ENCODE results near the gene SLC35F5. TPM values are rescaled to one million over a fixed set of nuclear protein-coding genes. Genes with fewer than 3 reads are reported as not detected.

The SLC35F5 gene
- total and polyA plus RNA-seq, 10 of the 15 experiments (the other 5 are each of a cell fraction or from before 2014, with no cell fraction given), result 1.8 to 31.3 (median 16.5) TPM

- TF ChIP-seq, protein P1, sequence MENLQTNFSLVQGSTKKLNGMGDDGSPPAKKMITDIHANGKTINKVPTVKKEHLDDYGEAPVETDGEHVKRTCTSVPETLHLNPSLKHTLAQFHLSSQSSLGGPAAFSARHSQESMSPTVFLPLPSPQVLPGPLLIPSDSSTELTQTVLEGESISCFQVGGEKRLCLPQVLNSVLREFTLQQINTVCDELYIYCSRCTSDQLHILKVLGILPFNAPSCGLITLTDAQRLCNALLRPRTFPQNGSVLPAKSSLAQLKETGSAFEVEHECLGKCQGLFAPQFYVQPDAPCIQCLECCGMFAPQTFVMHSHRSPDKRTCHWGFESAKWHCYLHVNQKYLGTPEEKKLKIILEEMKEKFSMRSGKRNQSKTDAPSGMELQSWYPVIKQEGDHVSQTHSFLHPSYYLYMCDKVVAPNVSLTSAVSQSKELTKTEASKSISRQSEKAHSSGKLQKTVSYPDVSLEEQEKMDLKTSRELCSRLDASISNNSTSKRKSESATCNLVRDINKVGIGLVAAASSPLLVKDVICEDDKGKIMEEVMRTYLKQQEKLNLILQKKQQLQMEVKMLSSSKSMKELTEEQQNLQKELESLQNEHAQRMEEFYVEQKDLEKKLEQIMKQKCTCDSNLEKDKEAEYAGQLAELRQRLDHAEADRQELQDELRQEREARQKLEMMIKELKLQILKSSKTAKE (IDR thresholded peaks at IDR 0.05; ENCODE audit: low read depth, poor library complexity, severe bottlenecking), result peak; percentile 49
- TF ChIP-seq RUNX3 (IDR thresholded peaks at IDR 0.05; ENCODE audit: low read length) (peak; percentile 94), MTA3 (IDR thresholded peaks at IDR 0.05; ENCODE audit: borderline replicate concordance, low read length) (peak; percentile 61; the same call in 1 of the 2 replicates), PBX3 (IDR thresholded peaks at IDR 0.05; ENCODE audit: insufficient replicate concordance, low read depth, low read length) (no peak), TCF7 (IDR thresholded peaks at IDR 0.05; ENCODE audit: borderline replicate concordance) (peak; percentile 45; the same call in 1 of the 2 replicates), ETV6 (conservative IDR thresholded peaks at IDR 0.05 in 1 of 2, IDR thresholded peaks at IDR 0.05 in 1 of 2; ENCODE audit: borderline replicate concordance in 1 of 2, low read depth in 1 of 2) (0 out of 4 replicates have a peak, but pooled peaks of 1 of the 2 experiments have one; percentile 51), EED (IDR thresholded peaks at IDR 0.05; ENCODE audit: low read depth) (peak; percentile 30; the same call in 1 of the 2 replicates), MTA2 (IDR thresholded peaks at IDR 0.05; ENCODE audit: low read depth) (0 out of 2 replicates have a peak, but pooled peaks have one; percentile 31), CREM (IDR thresholded peaks at IDR 0.05; ENCODE audit: low read depth) (peak; percentile 49; the same call in 1 of the 2 replicates), SPI1 (IDR thresholded peaks at IDR 0.05; ENCODE audit: borderline replicate concordance, insufficient read depth, low read depth, low read length) (0 out of 2 replicates have a peak, but pooled peaks have one; percentile 43), IKZF2 (IDR thresholded peaks at IDR 0.05) (peak; percentile 53 to 77; a peak in 3 of 4 replicates), NBN (IDR thresholded peaks at IDR 0.05) (peak; percentile 73), IRF4 (IDR thresholded peaks at IDR 0.05; ENCODE audit: low read depth, low read length) (peak; percentile 74; the same call in 1 of the 2 replicates), MXI1 (IDR thresholded peaks at IDR 0.05; ENCODE audit: low read depth, low read length) (no peak), SP1 (IDR thresholded peaks at IDR 0.05; ENCODE audit: low read depth, low read length) (peak; percentile 16), CUX1 (IDR thresholded peaks at IDR 0.05; ENCODE audit: insufficient replicate concordance, low read depth, low read length) (no peak)
- TF ChIP-seq, protein P2, sequence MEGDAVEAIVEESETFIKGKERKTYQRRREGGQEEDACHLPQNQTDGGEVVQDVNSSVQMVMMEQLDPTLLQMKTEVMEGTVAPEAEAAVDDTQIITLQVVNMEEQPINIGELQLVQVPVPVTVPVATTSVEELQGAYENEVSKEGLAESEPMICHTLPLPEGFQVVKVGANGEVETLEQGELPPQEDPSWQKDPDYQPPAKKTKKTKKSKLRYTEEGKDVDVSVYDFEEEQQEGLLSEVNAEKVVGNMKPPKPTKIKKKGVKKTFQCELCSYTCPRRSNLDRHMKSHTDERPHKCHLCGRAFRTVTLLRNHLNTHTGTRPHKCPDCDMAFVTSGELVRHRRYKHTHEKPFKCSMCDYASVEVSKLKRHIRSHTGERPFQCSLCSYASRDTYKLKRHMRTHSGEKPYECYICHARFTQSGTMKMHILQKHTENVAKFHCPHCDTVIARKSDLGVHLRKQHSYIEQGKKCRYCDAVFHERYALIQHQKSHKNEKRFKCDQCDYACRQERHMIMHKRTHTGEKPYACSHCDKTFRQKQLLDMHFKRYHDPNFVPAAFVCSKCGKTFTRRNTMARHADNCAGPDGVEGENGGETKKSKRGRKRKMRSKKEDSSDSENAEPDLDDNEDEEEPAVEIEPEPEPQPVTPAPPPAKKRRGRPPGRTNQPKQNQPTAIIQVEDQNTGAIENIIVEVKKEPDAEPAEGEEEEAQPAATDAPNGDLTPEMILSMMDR (IDR thresholded peaks at IDR 0.05 in 2 of 3, conservative IDR thresholded peaks at IDR 0.05 in 1 of 3; ENCODE audit: control insufficient read depth in 2 of 3, extremely low read depth in 1 of 3, insufficient read depth in 1 of 3, low read depth in 3 of 3, low read length in 3 of 3), result no peak
Measured at GRCh38 chr2:113692698-113693428, 63.6 kb downstream of the SLC35F5 start (continued).

All from GM12878 (cell line).